Esophagus muscularis mucosa (tissue), 4 donors: ENCODE results near the gene QPCTL.

ENCODE experiments used
- CTCF ChIP-seq, 3 experiments: fragments of 200-600 bp in 2 of 3; fragments of 450-650 bp in 1 of 3; sonication (generic) in 2 of 3; IDR thresholded peaks; one replicate each; pipeline ENCODE4 v1.5.1; 2017 to 2019; ENCODE audit warnings: antibody characterized with exemption in 3 of 3, mild to moderate bottlenecking in 2 of 3, moderate library complexity in 1 of 3
- EP300 ChIP-seq: sonication (generic); formaldehyde crosslinking; IDR thresholded peaks from one replicate; pipeline ENCODE4 v1.6.1; 2017; ENCODE audit warnings: antibody characterized with exemption
- POLR2A ChIP-seq: fragments of 450-650 bp; IDR thresholded peaks from one replicate; pipeline ENCODE4 v1.6.1; 2017; ENCODE audit warnings: antibody characterized with exemption, moderate library complexity, mild to moderate bottlenecking, low read depth

- TF ChIP-seq CTCF (IDR thresholded peaks at IDR 0.05) (no peak), POLR2A (no peak), EP300 (no peak)
Observed at GRCh38 chr19:45711851-45712698, 19.6 kb downstream of the QPCTL start.
